GM12873 (cell line): Measurements from ENCODE around the gene FNDC3A.

Source experiments
- TF ChIP-seq, protein P1 (sequence below): IDR thresholded peaks from 2 replicates; pipeline ENCODE4 v1.5.1; 2012; ENCODE audit warnings: low read depth, mild to moderate bottlenecking, moderate library complexity, low read length, control low read depth; ENCODE audit not compliant: insufficient read depth; ENCODE audit errors: missing control alignments

FNDC3A gene

DNA sequence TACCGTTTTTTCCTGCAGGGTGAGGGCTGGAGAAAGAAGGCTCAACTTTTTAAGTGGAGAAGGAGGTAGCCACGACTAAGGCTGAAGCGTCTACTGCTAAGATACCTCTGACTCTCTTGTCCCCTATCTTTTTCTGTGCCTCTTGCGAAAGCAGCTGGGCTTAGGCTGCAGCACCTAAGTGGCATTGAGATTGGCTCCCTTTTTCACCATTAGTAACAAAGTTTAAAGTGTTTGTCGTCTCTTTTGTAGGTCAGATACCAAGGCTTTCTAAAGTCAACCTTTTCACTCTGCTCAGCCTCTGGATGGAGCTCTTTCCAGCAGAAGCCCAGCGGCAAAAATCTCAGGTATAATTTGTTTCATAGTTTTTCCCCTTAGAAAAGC, 272.9 kb downstream of the FNDC3A start:
- TF ChIP-seq, protein P1, sequence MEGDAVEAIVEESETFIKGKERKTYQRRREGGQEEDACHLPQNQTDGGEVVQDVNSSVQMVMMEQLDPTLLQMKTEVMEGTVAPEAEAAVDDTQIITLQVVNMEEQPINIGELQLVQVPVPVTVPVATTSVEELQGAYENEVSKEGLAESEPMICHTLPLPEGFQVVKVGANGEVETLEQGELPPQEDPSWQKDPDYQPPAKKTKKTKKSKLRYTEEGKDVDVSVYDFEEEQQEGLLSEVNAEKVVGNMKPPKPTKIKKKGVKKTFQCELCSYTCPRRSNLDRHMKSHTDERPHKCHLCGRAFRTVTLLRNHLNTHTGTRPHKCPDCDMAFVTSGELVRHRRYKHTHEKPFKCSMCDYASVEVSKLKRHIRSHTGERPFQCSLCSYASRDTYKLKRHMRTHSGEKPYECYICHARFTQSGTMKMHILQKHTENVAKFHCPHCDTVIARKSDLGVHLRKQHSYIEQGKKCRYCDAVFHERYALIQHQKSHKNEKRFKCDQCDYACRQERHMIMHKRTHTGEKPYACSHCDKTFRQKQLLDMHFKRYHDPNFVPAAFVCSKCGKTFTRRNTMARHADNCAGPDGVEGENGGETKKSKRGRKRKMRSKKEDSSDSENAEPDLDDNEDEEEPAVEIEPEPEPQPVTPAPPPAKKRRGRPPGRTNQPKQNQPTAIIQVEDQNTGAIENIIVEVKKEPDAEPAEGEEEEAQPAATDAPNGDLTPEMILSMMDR: no peak

DNA sequence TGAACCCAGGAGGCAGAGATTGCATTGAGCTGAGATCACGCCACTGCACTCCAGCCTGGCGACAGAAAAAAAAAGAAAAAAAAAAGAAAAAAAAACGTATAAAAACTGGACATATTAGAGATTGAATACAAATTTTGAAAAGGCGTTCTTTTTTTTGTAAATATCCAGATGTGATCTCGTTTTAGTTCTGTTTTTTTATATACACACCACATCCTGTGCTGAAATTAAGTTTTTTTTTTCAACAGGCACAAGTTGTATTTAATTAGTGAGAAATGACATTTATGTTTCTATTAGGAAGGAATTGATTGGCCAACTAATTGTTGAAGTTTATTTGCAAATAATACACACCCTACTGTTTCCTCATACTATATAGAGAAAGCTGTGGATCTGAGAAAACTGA, 275.6 kb downstream of the FNDC3A start:
- TF ChIP-seq, protein P1: no peak

DNA sequence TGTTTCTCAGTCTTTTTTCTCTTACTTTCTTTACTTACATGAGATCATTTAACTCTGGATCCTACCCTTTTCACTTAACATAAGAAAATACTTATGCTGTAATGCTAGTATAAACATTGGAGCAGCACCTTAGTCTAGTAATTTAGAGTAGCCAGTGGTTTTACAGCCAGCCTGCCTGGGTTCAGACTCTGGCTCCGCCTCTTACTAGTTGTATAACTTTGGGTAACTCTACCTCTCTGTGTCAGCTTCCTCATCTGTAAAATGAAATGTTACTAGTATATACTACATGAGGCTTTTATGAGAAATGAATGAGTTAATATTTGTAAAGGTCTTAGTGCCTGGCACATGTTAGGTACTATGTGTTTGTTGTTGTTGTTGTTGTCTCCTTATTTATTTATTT, 277.6 kb downstream of the FNDC3A start:
- TF ChIP-seq, protein P1: no peak

DNA sequence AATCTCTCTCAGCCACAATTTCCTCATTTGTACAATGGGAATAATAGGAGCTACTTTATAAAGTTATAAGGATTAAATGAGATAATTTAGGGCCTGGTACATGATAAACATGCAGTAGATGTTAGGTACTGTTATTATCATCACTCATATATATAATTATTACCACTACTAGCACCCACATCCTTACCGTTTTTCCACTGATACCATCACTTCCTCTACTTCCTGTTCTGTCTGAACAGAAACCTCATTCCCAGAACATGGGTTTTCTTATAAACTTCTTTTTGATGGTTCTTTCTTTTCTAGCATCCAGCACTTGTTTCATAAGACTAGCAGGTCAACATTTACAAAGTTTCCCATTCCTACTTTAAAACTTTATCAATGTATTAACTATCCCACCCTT, 278.3 kb downstream of the FNDC3A start:
- TF ChIP-seq, protein P1: no peak

DNA sequence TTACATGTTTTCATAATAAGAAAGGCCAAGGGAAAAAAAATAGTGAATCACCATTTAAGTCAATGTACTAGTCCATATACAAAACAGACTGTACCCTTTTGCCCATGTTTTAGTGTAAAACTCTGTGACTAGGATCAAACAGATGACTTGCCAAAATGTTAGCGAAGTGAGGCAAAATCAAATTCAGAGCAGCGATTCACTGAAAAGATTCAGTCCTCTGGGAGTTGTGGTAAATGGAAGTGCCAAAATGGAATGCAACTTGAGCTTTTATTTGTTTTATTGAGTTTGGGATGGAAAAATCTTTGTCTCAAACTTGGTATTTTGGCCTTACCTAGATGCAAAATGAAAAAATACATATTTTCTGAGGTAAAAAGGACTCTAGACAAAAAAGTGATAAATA, 281.1 kb downstream of the FNDC3A start:
- TF ChIP-seq, protein P1: no peak

DNA sequence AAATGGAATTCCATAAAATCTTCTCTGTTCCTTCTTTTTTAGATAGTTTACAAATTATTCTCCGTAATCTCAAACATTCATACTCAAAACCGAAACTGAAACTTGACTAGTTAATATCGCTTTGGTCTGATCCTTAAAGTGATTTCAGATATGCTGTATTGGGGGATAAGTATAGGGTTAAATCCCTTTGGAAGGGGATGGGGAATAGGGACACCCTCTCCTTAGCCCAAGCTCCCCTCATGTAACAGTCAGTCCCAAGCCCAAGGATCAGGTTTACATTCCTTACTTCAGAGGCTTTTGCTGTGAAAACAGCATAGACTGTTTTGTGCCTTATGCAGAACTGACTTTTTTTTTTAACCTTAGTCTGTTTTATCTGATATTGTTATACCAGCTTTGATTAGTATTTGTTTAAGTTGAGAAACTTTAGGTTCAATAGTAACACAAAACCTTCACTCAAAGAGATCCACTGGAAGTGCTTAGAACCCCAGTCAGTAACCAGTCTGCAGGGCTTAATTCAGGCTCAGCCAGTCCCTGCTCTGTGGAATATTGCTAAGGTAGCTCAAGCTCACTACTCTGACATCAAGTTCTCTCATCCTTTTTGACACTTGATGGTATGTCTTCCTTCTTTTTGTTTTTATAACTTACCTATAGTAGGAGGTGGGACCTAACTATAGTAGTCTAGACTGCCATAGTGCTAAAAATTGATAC, 282.5 kb downstream of the FNDC3A start:
- TF ChIP-seq, protein P1: no peak
